Measurements from ENCODE around the gene MANBA. TPM values are rescaled to one million over a fixed set of nuclear protein-coding genes. Genes with fewer than 3 reads are reported as not detected.

MANBA gene
- total RNA-seq, 1 donor from 2014 or later: 38.3 TPM

GRCh38 chr4:102809190-102809589 lies 48.4 kb upstream of the MANBA start:
- Histone ChIP-seq H2AFZ (ENCODE audit: low read depth, low read length) (no peak overlapping the region), H3K4me3 (ENCODE audit: insufficient read depth, low read depth, low read length) (no peak overlapping the region), H3K4me2 (ENCODE audit: low read length) (peak overlapping the region; percentile 16), H3K36me3 (ENCODE audit: insufficient read depth, low read length) (peaks cover 33% of the 10 kb centered on the region), H3K79me2 (ENCODE audit: insufficient read depth, low read length) (peaks cover 100% of the 10 kb centered on the region), H3K27ac (ENCODE audit: low read depth, low read length) (no peak overlapping the region), H3K9me3 (ENCODE audit: insufficient read depth, low read depth, low read length) (no peaks in the 10 kb centered on the region), H3K4me1 (ENCODE audit: insufficient read depth, low read length) (peaks cover 14% of the 10 kb centered on the region), H3K27me3 (ENCODE audit: insufficient read depth, low read length) (no peaks in the 10 kb centered on the region), H4K20me1 (ENCODE audit: insufficient read depth, low read length) (peaks cover 92% of the 10 kb centered on the region), H3K9ac (ENCODE audit: low read length) (no peak overlapping the region)
- no peak for DNase-seq (ENCODE audit: low read depth)
- no peak for TF ChIP-seq EZH2 (IDR thresholded peaks at IDR 0.05; ENCODE audit: insufficient read depth, low read length)
- TF ChIP-seq CTCF (IDR thresholded peaks at IDR 0.05; ENCODE audit: insufficient read depth, low read depth, low read length): no peak
- Mint-ChIP-seq H3K4me1 (ENCODE audit: low read depth, unreplicated experiment) (peaks cover 72% of the 10 kb centered on the region), H3K36me3 (ENCODE audit: low read depth, unreplicated experiment) (peaks cover 6% of the 10 kb centered on the region), H3K4me3 (ENCODE audit: unreplicated experiment) (no peak overlapping the region), H3K27ac (ENCODE audit: unreplicated experiment) (no peak overlapping the region), H3K27me3 (ENCODE audit: low read depth, unreplicated experiment) (no peaks in the 10 kb centered on the region), H3K9me3 (ENCODE audit: unreplicated experiment) (no peaks in the 10 kb centered on the region)
- no peak for FAIRE-seq

- Histone ChIP-seq H3K9ac (ENCODE audit: low read length) (no peak overlapping the region), H4K20me1 (ENCODE audit: insufficient read depth, low read length) (peaks cover 92% of the 10 kb centered on the region), H3K4me3 (ENCODE audit: insufficient read depth, low read depth, low read length) (no peak overlapping the region), H3K36me3 (ENCODE audit: insufficient read depth, low read length) (peaks cover 32% of the 10 kb centered on the region), H2AFZ (ENCODE audit: low read depth, low read length) (no peak overlapping the region), H3K27me3 (ENCODE audit: insufficient read depth, low read length) (no peaks in the 10 kb centered on the region), H3K79me2 (ENCODE audit: insufficient read depth, low read length) (peaks cover 100% of the 10 kb centered on the region), H3K9me3 (ENCODE audit: insufficient read depth, low read depth, low read length) (no peaks in the 10 kb centered on the region), H3K27ac (ENCODE audit: low read depth, low read length) (no peak overlapping the region), H3K4me2 (ENCODE audit: low read length) (no peak overlapping the region), H3K4me1 (ENCODE audit: insufficient read depth, low read length) (peaks cover 14% of the 10 kb centered on the region)
- no peaks in the 10 kb centered on the region for H3K27me3 Mint-ChIP-seq (ENCODE audit: low read depth, unreplicated experiment)
- FAIRE-seq (no peak), DNase-seq (ENCODE audit: low read depth) (no peak)
- no peaks in the 10 kb centered on the region for H3K9me3 Mint-ChIP-seq (ENCODE audit: unreplicated experiment)
- no peak overlapping the region for H3K4me3 Mint-ChIP-seq (ENCODE audit: unreplicated experiment)
- TF ChIP-seq CTCF (IDR thresholded peaks at IDR 0.05; ENCODE audit: insufficient read depth, low read depth, low read length): no peak
- no peak overlapping the region for H3K27ac Mint-ChIP-seq (ENCODE audit: unreplicated experiment)
- peaks cover 63% of the 10 kb centered on the region for H3K4me1 Mint-ChIP-seq (ENCODE audit: low read depth, unreplicated experiment)
- H3K36me3 Mint-ChIP-seq (ENCODE audit: low read depth, unreplicated experiment): peaks cover 8% of the 10 kb centered on the region
These were observed 47.2 kb upstream of the MANBA start for GRCh38 chr4:102808009-102808408.

- Mint-ChIP-seq H3K27ac (ENCODE audit: unreplicated experiment) (peak overlapping the region; percentile 5), H3K36me3 (ENCODE audit: low read depth, unreplicated experiment) (peaks cover 8% of the 10 kb centered on the region), H3K9me3 (ENCODE audit: unreplicated experiment) (no peaks in the 10 kb centered on the region), H3K27me3 (ENCODE audit: low read depth, unreplicated experiment) (no peaks in the 10 kb centered on the region), H3K4me3 (ENCODE audit: unreplicated experiment) (no peak overlapping the region), H3K4me1 (ENCODE audit: low read depth, unreplicated experiment) (peaks cover 61% of the 10 kb centered on the region)
- Histone ChIP-seq H3K9ac (ENCODE audit: low read length) (no peak overlapping the region), H3K27me3 (ENCODE audit: insufficient read depth, low read length) (no peaks in the 10 kb centered on the region), H3K9me3 (ENCODE audit: insufficient read depth, low read depth, low read length) (no peaks in the 10 kb centered on the region), H2AFZ (ENCODE audit: low read depth, low read length) (no peak overlapping the region), H3K4me2 (ENCODE audit: low read length) (no peak overlapping the region), H3K4me1 (ENCODE audit: insufficient read depth, low read length) (peaks cover 14% of the 10 kb centered on the region), H3K27ac (ENCODE audit: low read depth, low read length) (no peak overlapping the region), H4K20me1 (ENCODE audit: insufficient read depth, low read length) (peaks cover 90% of the 10 kb centered on the region), H3K36me3 (ENCODE audit: insufficient read depth, low read length) (peaks cover 37% of the 10 kb centered on the region), H3K79me2 (ENCODE audit: insufficient read depth, low read length) (peaks cover 100% of the 10 kb centered on the region), H3K4me3 (ENCODE audit: insufficient read depth, low read depth, low read length) (no peak overlapping the region)
- no peak for DNase-seq (ENCODE audit: low read depth)
- TF ChIP-seq CTCF (IDR thresholded peaks at IDR 0.05; ENCODE audit: insufficient read depth, low read depth, low read length): no peak
- TF ChIP-seq EZH2 (IDR thresholded peaks at IDR 0.05; ENCODE audit: insufficient read depth, low read length): no peak
- no peak for FAIRE-seq
These were observed 46.6 kb upstream of the MANBA start for GRCh38 chr4:102807345-102807744.

Measured in astrocyte (in vitro differentiated cells and primary cell).